ENCODE results near the gene KRT79.
"Not testable (repeated sequence)": the region's sequence is repeated elsewhere in the genome, so short reads cannot be mapped to it uniquely, and the experiment has no call there.

Gene KRT79

DNA sequence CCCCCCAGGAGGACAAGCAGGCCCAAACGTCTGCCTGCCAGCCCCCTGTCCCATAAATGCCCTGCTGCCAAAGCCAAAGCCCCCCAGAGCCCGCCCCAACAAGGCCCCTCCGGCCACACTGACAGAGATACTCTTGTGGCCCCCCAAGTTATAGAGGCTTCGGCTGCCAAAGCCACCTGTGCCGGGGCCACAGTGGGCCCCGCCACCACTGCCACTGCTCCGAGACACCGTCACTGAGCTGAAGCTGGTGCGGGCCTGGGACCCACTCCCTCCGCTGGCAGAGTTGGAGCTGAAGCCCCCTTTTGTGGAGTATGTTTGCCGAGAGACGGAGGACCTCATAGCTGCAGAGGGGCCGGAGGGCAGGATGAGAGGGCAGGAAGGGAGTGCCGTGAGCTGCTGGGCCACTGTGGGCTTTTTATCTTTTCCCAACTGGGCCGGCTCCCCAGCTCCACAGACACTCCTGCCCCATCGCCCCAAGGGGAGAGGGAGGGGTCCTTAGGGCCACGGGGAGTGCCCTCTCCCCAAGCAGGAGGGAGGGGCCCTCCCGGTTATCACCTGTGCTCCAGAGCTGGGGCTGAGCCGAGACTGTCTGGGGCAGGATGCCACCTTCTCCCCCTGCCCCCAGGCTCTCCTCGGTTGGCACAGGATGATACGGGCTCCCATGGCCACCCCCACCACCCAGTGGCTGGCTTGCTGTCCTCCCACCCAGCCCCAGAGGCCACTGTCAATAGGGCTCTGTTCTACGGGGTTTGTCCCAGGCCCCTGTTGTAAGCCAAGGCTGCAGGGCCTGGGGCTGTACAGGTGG is at the start of gene KRT79:
Gene KRT79, minus strand, starts transcription at position 390 of the 805 bp plus-strand sequence. Its CDS starts 51 bp downstream, at position 339.
- DNase-seq, result no peak

GRCh38 chr12:52880499-52880898 is 46.4 kb upstream of the KRT79 start:
- not testable (repeated sequence) for DNase-seq

DNA sequence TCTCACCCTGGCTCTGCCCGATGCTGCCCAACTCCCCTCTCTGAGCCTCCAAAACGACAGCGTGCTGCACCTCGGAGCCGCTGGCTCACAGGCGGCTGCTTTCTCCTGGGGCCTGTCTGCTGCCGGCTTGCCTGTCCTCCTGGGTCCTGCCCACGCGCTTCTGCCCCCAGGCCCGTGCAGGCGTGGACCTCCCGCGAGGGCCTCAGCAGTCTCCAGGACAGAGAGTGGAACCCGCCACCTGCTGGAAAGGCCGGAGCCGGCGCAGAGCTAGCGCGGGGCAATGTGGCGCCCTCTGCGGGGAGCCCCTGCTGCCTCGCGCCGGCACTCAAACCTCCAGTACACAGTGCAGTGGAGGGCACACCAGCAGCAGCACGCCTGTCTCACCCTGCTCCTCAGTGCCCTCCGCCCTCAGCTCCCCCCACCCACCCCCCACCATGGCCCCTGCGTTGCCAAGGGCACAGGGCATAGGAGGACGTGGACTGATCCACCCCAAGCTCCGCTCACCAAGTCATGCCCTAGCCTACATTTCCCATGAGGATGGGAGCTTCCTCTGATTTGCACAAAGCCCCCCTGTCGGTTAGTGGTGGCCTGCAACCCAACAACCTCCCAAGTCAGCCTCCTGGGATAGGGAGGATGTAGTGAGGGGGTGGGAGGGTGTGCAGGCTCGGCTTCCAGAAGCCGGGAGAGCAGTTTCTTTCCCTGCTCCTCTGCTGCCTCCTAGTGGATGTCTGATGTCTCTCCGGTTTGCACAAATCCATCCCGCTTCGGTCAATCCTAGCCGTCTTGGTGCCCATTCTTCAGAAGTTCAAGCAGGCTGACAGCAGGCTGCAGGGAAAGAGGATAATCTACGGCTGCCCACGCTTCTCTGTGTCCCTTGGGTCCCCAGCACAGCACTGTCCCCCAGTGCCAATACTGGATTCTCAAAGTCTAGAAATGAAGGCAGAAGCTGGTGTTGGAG is 45.6 kb upstream of the KRT79 start:
- peak; percentile 59 to 70 for DNase-seq

DNA sequence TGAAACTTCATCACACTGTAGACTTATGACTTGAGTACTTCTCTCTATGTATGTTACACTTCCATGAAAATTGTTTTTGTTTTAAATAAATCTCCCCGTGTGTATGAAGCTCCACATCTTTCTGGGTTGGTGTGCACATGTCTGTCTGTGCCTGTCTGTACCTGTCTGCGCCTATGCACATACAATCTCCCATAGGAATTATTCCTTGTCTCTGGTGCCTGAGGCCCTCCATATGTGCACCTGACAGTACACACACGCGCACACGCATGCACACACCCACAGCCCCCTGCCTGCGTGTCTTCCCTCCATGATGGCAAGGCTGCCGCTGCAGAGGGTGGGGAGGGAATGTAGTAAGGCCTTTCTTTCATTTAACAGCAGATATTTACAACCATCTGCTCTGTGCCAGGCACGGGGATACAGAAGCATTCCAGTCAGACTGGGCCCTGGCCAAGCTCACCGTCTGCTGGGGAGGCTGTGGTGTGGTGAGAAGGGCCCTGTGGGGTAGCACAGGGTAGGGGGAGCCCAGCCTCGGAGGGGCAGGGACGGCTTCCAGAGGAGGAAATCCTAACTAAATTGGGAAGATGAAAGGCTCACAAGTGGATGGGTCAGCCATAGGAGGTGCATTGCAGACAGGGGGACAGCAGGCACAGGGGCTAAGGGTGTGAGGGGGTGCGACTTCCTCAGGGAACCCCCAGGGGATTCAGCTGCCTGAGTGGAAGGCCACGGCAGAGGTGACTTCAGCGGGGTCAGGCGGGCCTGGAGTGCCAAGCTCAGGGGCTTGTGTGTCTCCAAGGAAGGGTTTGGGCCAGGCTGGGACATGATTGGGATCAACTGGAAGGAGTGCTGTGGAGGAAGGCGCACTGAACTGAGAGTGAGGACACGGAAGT is 44.6 kb upstream of the KRT79 start:
- DNase-seq, result no peak

DNA sequence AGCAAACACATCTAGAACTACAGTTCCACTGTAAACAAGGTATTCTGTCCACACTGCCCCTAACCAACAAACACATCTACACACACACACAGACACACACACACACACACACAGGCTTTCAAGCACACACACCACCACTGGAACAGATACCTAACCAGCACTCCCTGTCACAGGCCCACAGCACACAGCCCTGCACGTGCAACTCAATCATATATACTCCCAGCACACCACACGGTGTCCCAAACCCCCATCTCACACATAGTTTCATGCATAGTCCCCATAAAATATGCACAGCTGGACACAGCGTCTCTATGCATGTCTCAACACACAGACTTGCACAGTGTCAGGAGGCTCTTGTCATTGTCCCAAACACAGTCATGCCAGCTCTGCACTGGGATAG is 43.1 kb upstream of the KRT79 start:
- no peak for DNase-seq

DNA sequence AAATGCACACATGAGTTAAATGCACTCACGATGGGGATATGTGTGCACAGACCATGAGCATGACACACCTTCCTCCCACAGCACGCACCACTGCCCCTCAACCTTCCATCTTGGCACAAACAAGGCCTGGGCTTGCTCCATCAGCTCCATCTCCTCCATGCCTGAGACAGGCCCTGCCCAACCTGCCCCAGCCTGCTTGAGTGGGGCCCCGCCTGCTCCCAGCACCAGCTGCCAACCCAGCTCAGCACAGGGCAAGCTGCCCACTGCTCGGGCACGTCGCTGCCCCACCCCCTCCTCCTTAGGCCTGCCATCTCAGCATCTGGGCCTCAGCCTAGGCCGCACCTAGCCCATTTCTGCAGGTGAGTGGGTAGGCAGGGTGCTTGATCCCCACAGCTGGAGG is 42.3 kb upstream of the KRT79 start:
- no peak for DNase-seq

- no peak for DNase-seq
Observed at GRCh38 chr12:52874573-52875435, 40.7 kb upstream of the KRT79 start.

GRCh38 chr12:52873832-52874572 is 39.9 kb upstream of the KRT79 start:
- DNase-seq, result peak in 1 of 2 donors; percentile 27

- no peak for DNase-seq
Observed at GRCh38 chr12:52873513-52873831, 39.4 kb upstream of the KRT79 start.

- no peak for DNase-seq
Observed at GRCh38 chr12:52872644-52873389, 38.7 kb upstream of the KRT79 start.

GRCh38 chr12:52871291-52872039 is 37.4 kb upstream of the KRT79 start:
- no peak for DNase-seq

- DNase-seq, result peak; percentile 77 to 81
Observed at GRCh38 chr12:52870361-52871290, 36.5 kb upstream of the KRT79 start.

DNA sequence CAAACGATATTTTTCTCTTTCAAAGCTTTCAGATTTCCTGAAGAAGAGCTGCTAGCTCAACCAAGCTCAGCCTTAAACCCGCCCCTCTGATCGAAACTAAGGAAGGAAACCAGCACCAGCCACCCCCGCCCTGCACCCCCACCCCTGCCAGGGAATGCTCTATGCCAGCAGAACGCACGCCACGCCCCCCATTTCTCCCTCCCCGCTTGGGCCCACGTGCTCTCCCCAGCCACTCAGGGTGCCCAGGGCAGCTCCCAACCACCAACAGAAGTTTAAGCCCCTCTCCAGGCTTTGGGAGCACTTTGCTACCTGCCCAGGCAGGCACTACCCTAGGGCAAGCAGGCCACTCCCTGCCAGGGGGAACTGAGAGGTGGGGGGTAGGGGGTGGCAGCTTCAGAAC is 33.5 kb upstream of the KRT79 start:
- no peak for DNase-seq

- no peak for DNase-seq
Observed at GRCh38 chr12:52867152-52867551, 33.0 kb upstream of the KRT79 start.

- DNase-seq, result peak; percentile 23 to 25
Observed at GRCh38 chr12:52865090-52865944, 31.2 kb upstream of the KRT79 start.

GRCh38 chr12:52862023-52862422 is 27.9 kb upstream of the KRT79 start:
- DNase-seq, result no peak

DNA sequence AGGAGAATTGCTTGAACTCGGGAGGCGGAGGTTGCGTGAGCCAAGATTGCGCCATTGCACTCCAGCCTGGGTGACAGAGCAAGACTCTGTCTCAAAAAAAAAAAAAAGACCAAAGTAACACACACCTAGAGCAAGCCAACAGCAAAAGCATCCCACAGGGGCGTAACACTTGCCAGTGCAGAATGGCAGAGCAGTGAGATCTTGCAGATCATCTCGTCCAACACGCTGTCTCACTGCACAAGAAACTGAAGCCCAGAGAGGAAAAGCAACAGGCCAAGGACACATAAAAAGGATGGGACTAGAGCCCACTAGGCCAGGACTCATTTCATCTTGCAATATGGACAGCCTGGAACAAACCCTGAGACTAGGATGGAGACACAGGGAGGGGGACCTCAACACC is 27.4 kb upstream of the KRT79 start:
- DNase-seq, result no peak
